HUES6 (cell line): ENCODE measurements around the gene GRB2.
"Not testable (repeated sequence)": the region's sequence is repeated elsewhere in the genome, so short reads cannot be mapped to it uniquely, and the experiment has no call there.

ENCODE experiments used
- H3K27ac ChIP-seq: 2 replicates; pipeline ENCODE4 v1.7.0; 2013; ENCODE audit warnings: low read depth, mild to moderate bottlenecking, low read length, inconsistent platforms
- H3K27me3 ChIP-seq: 2 replicates; pipeline ENCODE4 v1.6.1; 2013; ENCODE audit warnings: low read length; ENCODE audit not compliant: control insufficient read depth, insufficient read depth
- H3K36me3 ChIP-seq: 2 replicates; pipeline ENCODE4 v1.6.1; 2013; ENCODE audit warnings: low read length; ENCODE audit not compliant: control insufficient read depth, insufficient read depth
- H3K4me1 ChIP-seq: 2 replicates; pipeline ENCODE4 v1.6.1; 2013; ENCODE audit warnings: low read length; ENCODE audit not compliant: control insufficient read depth, insufficient read depth
- H3K4me3 ChIP-seq: 2 replicates; pipeline ENCODE4 v1.5.1; 2013; ENCODE audit warnings: low read depth, low read length
- H3K9ac ChIP-seq: one replicate; pipeline ENCODE4 v1.6.1; 2013; ENCODE audit warnings: mild to moderate bottlenecking, low read length
- H3K9me3 ChIP-seq: 2 replicates; pipeline ENCODE4 v1.6.1; 2013; ENCODE audit warnings: low read depth, low read length; ENCODE audit not compliant: control insufficient read depth, insufficient read depth

Gene GRB2

DNA sequence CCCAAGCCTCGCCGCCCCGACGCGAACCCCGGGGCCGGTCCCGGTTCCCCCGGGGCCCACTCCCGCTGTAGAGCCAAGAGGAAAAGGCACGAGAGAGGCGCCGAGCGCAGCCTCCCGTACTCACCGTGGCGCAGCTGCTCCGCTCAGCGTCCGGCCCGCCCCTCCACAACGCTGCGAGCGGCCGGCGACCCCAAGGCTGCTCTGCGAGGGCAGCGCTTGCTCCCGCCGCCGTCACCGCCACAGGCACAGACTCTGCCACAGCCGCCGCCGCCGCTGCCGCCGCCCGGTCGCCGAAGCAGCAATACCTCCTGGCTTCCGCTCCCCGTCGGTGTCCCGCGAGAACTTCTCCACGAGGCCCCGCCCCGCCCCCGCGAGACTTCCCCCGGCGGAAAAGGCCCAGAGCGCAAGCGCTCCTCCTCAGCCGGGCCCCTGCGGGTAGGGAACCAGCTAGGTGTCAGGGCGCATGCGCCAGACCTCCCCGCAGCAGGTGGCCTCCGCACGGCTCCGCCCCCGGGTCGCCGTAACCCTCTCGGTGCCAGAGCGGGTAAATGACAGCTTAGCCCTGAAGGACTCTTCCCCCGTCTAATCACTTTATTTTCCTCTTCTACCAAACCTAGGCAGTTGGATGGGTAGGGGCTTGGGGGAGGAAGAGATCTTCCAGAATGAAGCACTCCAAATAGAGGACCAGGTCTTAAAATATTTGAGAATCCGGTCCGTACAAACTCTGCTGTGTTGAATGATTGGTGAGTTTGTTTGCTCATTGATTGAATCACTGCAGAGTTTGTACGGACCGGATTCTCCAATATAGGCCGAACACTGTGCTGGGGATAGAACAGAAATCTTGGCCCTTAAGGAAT lies at the start of gene GRB2:
TSS of gene GRB2 (minus strand) at position 314 of the 857 bp plus-strand sequence. CDS start 12,050 bp downstream, outside the sequence.
- no peaks in the 10 kb centered on the region for H3K9me3 ChIP-seq
- peak within 1 kb of the TSS; percentile 95 for H3K4me3 ChIP-seq
- H3K4me1 ChIP-seq, result peaks cover 7% of the 10 kb centered on the region
- H3K27me3 ChIP-seq, result no peaks in the 10 kb centered on the region
- H3K9ac ChIP-seq, result peak within 1 kb of the TSS; percentile 92
- peak within 1 kb of the TSS; percentile 87 for H3K27ac ChIP-seq
- no peaks in the 10 kb centered on the region for H3K36me3 ChIP-seq

DNA sequence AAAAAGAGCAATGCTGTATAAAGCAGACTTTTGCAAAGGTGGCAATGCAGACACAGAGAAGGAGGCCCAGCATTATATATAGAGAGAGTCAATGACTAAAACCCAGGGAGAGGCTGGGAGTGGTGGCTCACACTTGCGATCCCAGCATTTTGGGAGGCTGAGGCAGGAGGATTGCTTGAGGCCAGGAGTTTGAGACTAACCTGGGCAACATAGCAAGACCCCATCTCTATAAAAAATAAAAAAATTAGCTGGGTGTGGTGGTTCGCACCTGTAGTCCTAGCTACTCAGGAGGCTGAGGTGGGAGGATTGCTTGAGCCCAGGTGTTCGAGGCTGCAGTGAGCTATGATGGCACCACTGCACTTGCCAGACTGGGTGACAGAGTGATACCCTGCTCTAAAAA lies 49.2 kb upstream of the GRB2 start:
- not testable (repeated sequence) for H3K27ac ChIP-seq, H3K9ac ChIP-seq, H3K9me3 ChIP-seq, H3K27me3 ChIP-seq, H3K36me3 ChIP-seq, H3K4me3 ChIP-seq
- peaks cover 13% of the 10 kb centered on the region for H3K4me1 ChIP-seq

DNA sequence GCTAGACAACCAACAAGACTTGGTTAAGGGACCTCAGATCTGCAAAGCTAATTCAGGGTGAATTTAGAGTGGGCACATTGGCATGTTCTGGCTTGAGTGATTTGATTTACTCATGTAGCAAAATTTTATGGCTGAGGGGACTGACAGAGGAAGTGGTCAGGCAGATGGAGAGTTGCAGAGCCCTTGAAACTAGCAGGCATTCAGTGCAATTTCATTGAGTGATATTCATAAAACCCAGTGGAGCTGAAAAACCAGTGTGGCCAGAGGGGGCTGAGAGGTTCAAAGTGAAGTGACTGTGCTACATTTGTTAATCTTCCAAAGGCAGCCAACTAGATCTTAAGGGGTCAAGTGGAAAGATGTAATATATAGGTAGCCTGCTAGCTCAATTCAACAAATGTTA lies 48.7 kb upstream of the GRB2 start:
- no peak overlapping the region for H3K4me3 ChIP-seq
- H3K27me3 ChIP-seq, result no peaks in the 10 kb centered on the region
- H3K36me3 ChIP-seq, result no peaks in the 10 kb centered on the region
- no peak overlapping the region for H3K9ac ChIP-seq
- H3K9me3 ChIP-seq, result no peaks in the 10 kb centered on the region
- H3K27ac ChIP-seq, result no peak overlapping the region
- H3K4me1 ChIP-seq, result peaks cover 13% of the 10 kb centered on the region

DNA sequence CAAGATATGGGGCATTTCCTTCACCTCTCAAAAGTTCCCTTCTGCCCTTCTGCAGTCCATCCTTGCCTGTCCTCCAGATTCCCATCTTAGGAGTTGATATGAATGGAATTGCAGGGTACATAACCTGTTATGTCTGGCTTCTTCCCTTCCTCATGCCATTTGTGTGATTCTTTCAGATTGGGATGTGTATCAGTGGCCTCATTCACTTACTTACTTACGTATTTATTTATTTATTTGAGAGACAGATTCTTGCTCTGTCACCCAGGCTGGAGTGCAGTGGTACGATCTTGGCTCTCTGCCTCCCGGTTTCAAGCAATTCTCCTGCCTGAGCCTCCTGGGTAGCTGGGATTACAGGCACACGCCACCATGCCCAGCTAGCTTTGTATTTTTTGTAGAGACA lies 44.8 kb upstream of the GRB2 start:
- Histone ChIP-seq H3K4me3 (no peak overlapping the region), H3K36me3 (no peaks in the 10 kb centered on the region), H3K27me3 (no peaks in the 10 kb centered on the region), H3K27ac (no peak overlapping the region), H3K9me3 (no peaks in the 10 kb centered on the region), H3K4me1 (no peaks in the 10 kb centered on the region), H3K9ac (no peak overlapping the region)

DNA sequence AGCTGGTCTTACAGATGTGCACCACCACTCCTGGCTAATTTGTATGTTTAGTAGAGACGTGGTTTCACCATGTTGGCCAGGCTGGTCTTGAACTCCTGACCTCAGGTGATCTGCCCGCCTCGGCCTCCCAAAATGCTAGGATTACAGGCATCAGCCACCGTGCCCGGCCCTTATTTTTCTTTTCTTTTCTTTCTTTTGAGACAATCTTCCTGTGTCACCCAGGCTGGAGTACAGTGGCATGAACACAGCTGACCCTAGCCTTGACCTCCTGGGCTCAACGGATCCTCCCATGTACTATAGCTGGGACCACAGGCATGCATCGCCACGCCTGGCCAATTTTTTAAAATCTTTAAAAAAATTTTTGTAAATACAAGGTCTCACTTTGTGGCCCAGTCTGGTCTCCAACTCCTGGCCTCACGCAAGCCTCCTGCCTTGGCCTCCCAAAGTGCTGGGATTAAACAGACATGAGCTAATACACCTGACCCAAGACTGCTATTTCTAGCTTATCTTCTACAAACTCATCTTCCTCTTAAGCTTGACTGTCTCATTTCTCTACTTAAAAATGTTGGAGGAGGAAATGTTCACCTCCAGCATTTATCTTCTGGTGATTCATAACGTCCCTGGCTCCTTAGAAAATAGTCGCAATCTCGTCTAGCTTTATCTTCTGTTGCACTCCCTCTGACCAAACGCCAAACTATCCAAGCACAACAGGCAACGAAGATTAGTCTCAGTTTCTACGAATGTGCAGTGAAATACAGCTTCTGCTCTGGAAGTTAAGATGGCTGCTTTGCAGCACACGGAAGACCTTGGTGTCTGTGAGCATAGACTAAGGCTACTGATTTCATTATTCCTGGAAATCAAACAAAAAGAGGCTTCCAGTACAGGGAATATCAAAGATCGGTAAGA lies 42.7 kb upstream of the GRB2 start:
- H3K9ac ChIP-seq, result no peak overlapping the region
- H3K9me3 ChIP-seq, result no peaks in the 10 kb centered on the region
- no peaks in the 10 kb centered on the region for H3K36me3 ChIP-seq
- H3K27ac ChIP-seq, result no peak overlapping the region
- H3K27me3 ChIP-seq, result no peaks in the 10 kb centered on the region
- no peak overlapping the region for H3K4me3 ChIP-seq
- H3K4me1 ChIP-seq, result no peaks in the 10 kb centered on the region

DNA sequence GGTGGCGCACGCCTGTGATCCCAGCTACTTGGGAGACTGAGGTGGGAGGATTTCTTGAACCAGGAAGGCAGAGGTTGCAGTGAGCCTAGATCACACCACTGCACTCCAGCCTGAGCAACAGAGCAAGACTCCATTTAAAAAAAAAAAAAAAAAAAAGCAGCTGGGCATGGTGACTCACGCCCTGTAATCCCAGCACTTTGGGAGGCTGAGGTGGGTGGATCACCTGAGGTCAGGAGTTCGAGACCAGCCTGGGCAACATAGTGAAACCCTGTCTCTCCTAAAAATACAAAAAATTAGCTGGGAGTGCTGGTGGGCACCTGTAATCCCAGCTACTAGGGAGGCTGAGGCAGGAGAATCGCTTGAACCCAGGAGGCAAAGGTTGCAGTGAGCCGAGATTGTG lies 40.4 kb upstream of the GRB2 start:
- H3K27ac ChIP-seq, H3K27me3 ChIP-seq, H3K4me3 ChIP-seq, H3K9ac ChIP-seq, H3K36me3 ChIP-seq, H3K9me3 ChIP-seq, H3K4me1 ChIP-seq: not testable (repeated sequence)

DNA sequence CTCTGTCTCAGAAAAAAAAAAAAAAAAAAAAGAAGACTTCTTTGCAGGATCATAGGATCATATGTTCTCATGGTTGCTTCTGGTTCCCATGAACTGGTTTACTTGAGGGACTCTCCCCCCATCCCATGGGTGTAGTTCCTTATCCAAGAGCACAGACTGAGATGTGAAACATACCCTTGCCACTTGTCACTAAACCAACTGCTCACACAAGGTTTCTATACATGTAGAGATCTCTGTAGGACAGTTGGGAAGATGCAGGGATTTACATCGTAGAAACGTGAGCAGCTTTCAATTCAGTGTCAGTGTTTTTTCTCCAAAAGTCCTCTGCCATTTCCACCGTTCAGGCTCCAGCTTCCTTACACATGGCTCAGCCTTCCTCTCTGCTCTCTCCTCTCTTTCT lies 39.8 kb upstream of the GRB2 start:
- Histone ChIP-seq H3K4me1 (no peaks in the 10 kb centered on the region), H3K9ac (no peak overlapping the region), H3K27me3 (no peaks in the 10 kb centered on the region), H3K9me3 (no peaks in the 10 kb centered on the region), H3K4me3 (no peak overlapping the region), H3K36me3 (no peaks in the 10 kb centered on the region), H3K27ac (no peak overlapping the region)

DNA sequence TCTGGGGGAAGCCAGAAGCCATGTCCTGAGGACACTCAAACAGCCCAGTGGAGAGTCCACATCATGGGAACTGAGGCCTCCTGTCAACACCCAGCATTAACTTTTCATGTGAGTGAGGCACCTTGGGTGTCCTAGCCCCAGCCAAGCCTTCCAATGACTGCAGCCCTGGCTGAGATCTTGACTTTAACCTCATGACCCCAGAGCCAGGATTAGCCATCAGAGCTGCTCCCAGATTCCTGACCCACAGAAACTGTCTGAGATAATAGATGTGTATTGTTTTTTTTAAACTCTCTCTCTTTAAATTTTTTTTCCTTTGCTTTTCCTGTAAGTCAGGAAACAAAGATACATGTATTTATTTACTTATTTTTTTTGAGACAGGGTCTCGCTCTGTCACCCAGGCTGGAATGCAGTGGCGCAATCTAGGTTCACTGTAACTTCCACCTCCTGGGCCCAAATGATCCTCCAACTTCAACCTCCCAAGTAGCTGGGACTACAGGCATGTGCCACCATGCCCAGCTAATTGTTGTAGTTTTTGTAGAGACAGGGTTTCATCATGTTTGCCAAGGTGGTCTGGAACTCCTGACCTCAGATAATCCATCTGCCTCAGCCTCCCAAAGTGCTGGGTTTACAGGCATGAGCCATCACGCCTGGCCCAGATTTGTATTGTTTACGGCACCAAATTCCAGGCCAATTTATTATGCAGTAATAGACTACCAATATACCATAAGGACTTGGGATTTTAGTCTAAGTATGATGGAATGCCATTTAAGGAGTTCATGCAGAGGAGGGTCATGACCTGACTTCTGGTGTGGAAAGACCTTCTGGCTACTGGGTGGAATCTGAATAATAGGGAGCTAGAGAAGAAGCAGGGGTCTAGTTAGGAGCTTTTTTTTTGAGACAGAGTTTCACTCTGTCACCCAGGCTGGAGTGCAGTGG lies 37.0 kb upstream of the GRB2 start:
- Histone ChIP-seq H3K36me3 (no peaks in the 10 kb centered on the region), H3K27me3 (no peaks in the 10 kb centered on the region), H3K4me3 (no peak overlapping the region), H3K27ac (no peak overlapping the region), H3K9ac (no peak overlapping the region), H3K9me3 (no peaks in the 10 kb centered on the region), H3K4me1 (no peaks in the 10 kb centered on the region)

DNA sequence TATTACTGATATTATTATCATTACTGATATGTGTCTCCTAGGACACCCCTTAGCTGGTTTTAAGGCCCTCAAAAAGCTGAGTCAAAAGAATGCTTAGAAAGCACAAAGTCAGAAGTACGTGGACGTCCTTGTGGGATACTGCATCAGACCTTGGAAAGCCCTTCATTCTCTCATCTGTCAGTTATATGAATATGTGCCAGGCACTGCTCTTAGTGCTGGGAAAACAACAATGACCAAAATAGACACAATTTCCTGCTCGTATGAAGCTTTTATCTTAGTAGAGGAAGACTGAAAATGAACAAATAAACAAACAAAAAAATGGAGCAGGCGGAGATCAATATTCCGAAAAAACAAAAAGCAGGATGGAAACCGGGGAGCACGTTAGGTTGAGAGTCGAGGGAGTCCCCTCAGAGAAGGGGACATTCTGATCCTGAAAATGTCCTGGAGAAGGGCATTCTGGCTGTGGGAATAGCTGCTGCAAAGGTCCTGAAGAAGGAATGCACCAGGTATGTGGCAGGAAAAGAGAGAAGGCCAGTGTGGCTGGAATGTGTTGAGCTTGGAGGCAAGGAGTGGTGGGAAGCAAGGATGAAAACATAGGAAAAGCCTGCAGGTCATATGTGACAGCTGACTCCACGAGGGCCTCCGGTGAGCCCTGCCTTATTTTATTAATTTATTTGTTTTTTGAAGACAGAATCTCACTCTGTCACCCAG lies 35.4 kb upstream of the GRB2 start:
- H3K4me3 ChIP-seq, result no peak overlapping the region
- H3K9ac ChIP-seq, result no peak overlapping the region
- no peaks in the 10 kb centered on the region for H3K4me1 ChIP-seq

DNA sequence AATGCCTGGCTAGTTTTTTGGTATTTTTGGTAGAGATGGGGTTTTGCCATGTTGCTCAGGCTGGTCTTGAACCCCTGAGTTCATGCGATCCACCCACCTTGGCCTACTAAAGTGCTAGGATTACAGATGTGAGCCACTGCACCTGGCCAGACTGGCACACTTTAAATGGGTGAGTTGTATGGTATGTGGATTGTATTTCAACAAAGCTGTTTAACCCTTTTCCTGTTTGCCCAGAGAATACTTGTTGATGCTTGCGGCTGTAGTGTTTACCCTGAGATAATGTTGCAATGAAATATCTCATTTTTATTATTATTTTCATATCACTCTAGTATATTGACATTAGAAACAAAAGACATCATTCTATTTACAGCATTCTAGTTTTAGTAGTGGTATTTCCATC lies 33.8 kb upstream of the GRB2 start:
- no peak overlapping the region for H3K9ac ChIP-seq
- no peaks in the 10 kb centered on the region for H3K27me3 ChIP-seq
- H3K36me3 ChIP-seq, result no peaks in the 10 kb centered on the region
- no peak overlapping the region for H3K27ac ChIP-seq
- H3K9me3 ChIP-seq, result no peaks in the 10 kb centered on the region
- no peaks in the 10 kb centered on the region for H3K4me1 ChIP-seq
- H3K4me3 ChIP-seq, result no peak overlapping the region

More for the DNA sequence above, 35.4 kb upstream of the GRB2 start:
- H3K27ac ChIP-seq, result no peak overlapping the region
- H3K36me3 ChIP-seq, result no peaks in the 10 kb centered on the region
- H3K9me3 ChIP-seq, result no peaks in the 10 kb centered on the region
- no peaks in the 10 kb centered on the region for H3K27me3 ChIP-seq
